HL-60 (cell line): ENCODE results near the gene SPATA22.

ENCODE experiments used
- POLR2AphosphoS5 ChIP-seq: IDR thresholded peaks from 2 replicates; pipeline ENCODE4 v1.6.1; 2012; ENCODE audit warnings: low read depth
- TF ChIP-seq, protein P1 (sequence below): IDR thresholded peaks from one replicate; pipeline ENCODE4 v1.5.1; 2011; ENCODE audit warnings: low read length, control low read depth, inconsistent platforms; ENCODE audit not compliant: insufficient read depth
- TF ChIP-seq, protein P2 (sequence below): IDR thresholded peaks from 2 replicates; pipeline ENCODE4 v1.6.1; 2012; ENCODE audit warnings: low read depth; ENCODE audit not compliant: insufficient replicate concordance

DNA sequence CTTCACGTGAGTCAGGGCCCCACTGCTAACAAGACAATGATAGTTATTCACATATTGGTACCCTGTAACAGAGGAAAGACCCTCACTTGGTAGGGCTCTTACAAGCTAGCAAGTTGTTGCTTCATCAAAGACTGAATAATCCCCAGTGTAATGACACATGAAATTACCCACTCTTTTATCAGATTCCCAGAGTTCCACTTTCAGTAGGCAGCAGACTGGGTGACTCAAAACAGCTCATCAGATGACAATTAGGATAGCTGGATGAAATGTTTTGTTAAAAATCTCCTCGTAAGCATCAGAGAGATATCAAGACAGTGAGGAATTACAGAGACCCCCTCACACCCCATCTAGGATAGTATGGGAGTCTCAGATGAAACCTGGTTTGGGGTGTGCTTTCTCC is 31.2 kb downstream of the SPATA22 start:
- TF ChIP-seq POLR2AphosphoS5, result no peak
- TF ChIP-seq, protein P1, sequence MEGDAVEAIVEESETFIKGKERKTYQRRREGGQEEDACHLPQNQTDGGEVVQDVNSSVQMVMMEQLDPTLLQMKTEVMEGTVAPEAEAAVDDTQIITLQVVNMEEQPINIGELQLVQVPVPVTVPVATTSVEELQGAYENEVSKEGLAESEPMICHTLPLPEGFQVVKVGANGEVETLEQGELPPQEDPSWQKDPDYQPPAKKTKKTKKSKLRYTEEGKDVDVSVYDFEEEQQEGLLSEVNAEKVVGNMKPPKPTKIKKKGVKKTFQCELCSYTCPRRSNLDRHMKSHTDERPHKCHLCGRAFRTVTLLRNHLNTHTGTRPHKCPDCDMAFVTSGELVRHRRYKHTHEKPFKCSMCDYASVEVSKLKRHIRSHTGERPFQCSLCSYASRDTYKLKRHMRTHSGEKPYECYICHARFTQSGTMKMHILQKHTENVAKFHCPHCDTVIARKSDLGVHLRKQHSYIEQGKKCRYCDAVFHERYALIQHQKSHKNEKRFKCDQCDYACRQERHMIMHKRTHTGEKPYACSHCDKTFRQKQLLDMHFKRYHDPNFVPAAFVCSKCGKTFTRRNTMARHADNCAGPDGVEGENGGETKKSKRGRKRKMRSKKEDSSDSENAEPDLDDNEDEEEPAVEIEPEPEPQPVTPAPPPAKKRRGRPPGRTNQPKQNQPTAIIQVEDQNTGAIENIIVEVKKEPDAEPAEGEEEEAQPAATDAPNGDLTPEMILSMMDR, result no peak
- TF ChIP-seq, protein P2, sequence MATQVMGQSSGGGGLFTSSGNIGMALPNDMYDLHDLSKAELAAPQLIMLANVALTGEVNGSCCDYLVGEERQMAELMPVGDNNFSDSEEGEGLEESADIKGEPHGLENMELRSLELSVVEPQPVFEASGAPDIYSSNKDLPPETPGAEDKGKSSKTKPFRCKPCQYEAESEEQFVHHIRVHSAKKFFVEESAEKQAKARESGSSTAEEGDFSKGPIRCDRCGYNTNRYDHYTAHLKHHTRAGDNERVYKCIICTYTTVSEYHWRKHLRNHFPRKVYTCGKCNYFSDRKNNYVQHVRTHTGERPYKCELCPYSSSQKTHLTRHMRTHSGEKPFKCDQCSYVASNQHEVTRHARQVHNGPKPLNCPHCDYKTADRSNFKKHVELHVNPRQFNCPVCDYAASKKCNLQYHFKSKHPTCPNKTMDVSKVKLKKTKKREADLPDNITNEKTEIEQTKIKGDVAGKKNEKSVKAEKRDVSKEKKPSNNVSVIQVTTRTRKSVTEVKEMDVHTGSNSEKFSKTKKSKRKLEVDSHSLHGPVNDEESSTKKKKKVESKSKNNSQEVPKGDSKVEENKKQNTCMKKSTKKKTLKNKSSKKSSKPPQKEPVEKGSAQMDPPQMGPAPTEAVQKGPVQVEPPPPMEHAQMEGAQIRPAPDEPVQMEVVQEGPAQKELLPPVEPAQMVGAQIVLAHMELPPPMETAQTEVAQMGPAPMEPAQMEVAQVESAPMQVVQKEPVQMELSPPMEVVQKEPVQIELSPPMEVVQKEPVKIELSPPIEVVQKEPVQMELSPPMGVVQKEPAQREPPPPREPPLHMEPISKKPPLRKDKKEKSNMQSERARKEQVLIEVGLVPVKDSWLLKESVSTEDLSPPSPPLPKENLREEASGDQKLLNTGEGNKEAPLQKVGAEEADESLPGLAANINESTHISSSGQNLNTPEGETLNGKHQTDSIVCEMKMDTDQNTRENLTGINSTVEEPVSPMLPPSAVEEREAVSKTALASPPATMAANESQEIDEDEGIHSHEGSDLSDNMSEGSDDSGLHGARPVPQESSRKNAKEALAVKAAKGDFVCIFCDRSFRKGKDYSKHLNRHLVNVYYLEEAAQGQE, result no peak
